CD14-positive monocyte (primary cell): Measurements from ENCODE around the gene TRMU. TPM values are rescaled to one million over a fixed set of nuclear protein-coding genes. Genes with fewer than 3 reads are reported as not detected.

Experiments
- DNase-seq, 3 donors: peaks; one replicate each; pipeline ENCODE4 v3.0.0-alpha.2; 2011 to 2022
- H2AFZ ChIP-seq: 2 replicates; pipeline ENCODE4 v1.6.0; 2012; ENCODE audit warnings: mild to moderate bottlenecking, low read depth, low read length, inconsistent platforms; ENCODE audit not compliant: insufficient read depth, poor library complexity, severe bottlenecking
- H3K27ac ChIP-seq, 2 donors: 1 replicate in 1 of 2; 2 replicates in 1 of 2; pipeline ENCODE4 v1.5.1; 2012 to 2013; ENCODE audit warnings: low read length in 2 of 2, control low read depth in 1 of 2, inconsistent platforms in 1 of 2, low read depth in 1 of 2, mild to moderate bottlenecking in 1 of 2
- H3K27me3 ChIP-seq, 2 donors: one replicate each; pipeline versions ENCODE4 v1.6.0 to v1.6.1; 2011 to 2013; ENCODE audit warnings: low read length in 2 of 2; ENCODE audit not compliant: control insufficient read depth in 2 of 2, insufficient read depth in 2 of 2
- H3K36me3 ChIP-seq, 2 donors: replicated peaks in 1 of 2; 1 replicate in 1 of 2; 2 replicates in 1 of 2; pipeline versions ENCODE4 v1.5.1 to v1.6.1; 2012 to 2013; ENCODE audit warnings: low read length in 2 of 2, control low read depth in 1 of 2, inconsistent platforms in 1 of 2, mild to moderate bottlenecking in 1 of 2; ENCODE audit not compliant: insufficient read depth in 2 of 2, control insufficient read depth in 1 of 2
- H3K4me1 ChIP-seq, 2 donors: 1 replicate in 1 of 2; 2 replicates in 1 of 2; pipeline versions ENCODE4 v1.5.1 to v1.6.1; 2012 to 2013; ENCODE audit warnings: low read length in 2 of 2, control low read depth in 1 of 2, inconsistent platforms in 1 of 2, mild to moderate bottlenecking in 1 of 2, moderate library complexity in 1 of 2; ENCODE audit not compliant: insufficient read depth in 2 of 2, control insufficient read depth in 1 of 2
- H3K4me2 ChIP-seq: replicated peaks from 2 replicates; pipeline ENCODE3; 2012; ENCODE audit warnings: low read length, moderate library complexity, mild to moderate bottlenecking; ENCODE audit not compliant: poor library complexity, severe bottlenecking; ENCODE audit errors: extremely low read depth
- H3K4me3 ChIP-seq, 3 experiments: fragments of 200-600 bp in 1 of 3; sonication (generic) in 1 of 3; replicated peaks in 1 of 3; 1 replicate in 2 of 3; 2 replicates in 1 of 3; pipeline ENCODE4 v1.5.1; 2011 to 2013; ENCODE audit warnings: low read length in 3 of 3, mild to moderate bottlenecking in 3 of 3, control low read depth in 2 of 3, low read depth in 2 of 3, inconsistent platforms in 1 of 3, moderate library complexity in 1 of 3
- H3K79me2 ChIP-seq: 2 replicates; pipeline ENCODE4 v1.6.0; 2012; ENCODE audit warnings: mild to moderate bottlenecking, control low read depth, inconsistent platforms, low read length, moderate library complexity; ENCODE audit not compliant: insufficient read depth
- H3K9ac ChIP-seq: 2 replicates; pipeline ENCODE4 v1.6.0; 2017; ENCODE audit warnings: low read length, mild to moderate bottlenecking; ENCODE audit not compliant: insufficient read depth, poor library complexity, severe bottlenecking
- H3K9me3 ChIP-seq, 2 donors: replicated peaks in 1 of 2; 1 replicate in 1 of 2; 2 replicates in 1 of 2; pipeline versions ENCODE4 v1.5.1 to v1.6.1; 2012 to 2013; ENCODE audit warnings: low read length in 2 of 2, control low read depth in 1 of 2; ENCODE audit not compliant: control insufficient read depth in 1 of 2, insufficient read depth in 1 of 2
- H4K20me1 ChIP-seq: 2 replicates; pipeline ENCODE4 v1.6.0; 2012; ENCODE audit warnings: mild to moderate bottlenecking, low read length, control low read depth, moderate library complexity; ENCODE audit not compliant: insufficient read depth
- H3K27ac Mint-ChIP-seq, 7 donors: one replicate each; pipeline ENCODE4 v1.8.0; 2020; ENCODE audit warnings: mild to moderate bottlenecking in 7 of 7, mixed read lengths in 7 of 7, moderate library complexity in 6 of 7, inconsistent platforms in 2 of 7
- H3K27me3 Mint-ChIP-seq, 3 donors: one replicate each; pipeline ENCODE4 v1.8.0; 2021 to 2022; ENCODE audit warnings: low read depth in 3 of 3, mild to moderate bottlenecking in 3 of 3, mixed read lengths in 3 of 3, moderate library complexity in 3 of 3, inconsistent platforms in 1 of 3
- H3K36me3 Mint-ChIP-seq, 2 donors: one replicate each; pipeline ENCODE4 v1.8.0; 2020; ENCODE audit warnings: mixed read lengths in 2 of 2, inconsistent platforms in 1 of 2, mild to moderate bottlenecking in 1 of 2
- H3K4me1 Mint-ChIP-seq: one replicate; pipeline ENCODE4 v1.8.0; 2020; ENCODE audit warnings: mild to moderate bottlenecking, mixed read lengths
- H3K4me3 Mint-ChIP-seq, 2 donors: one replicate each; pipeline ENCODE4 v1.8.0; 2020; ENCODE audit warnings: mild to moderate bottlenecking in 2 of 2, mixed read lengths in 2 of 2, moderate library complexity in 1 of 2
- H3K9me3 Mint-ChIP-seq, 7 donors: one replicate each; pipeline ENCODE4 v1.8.0; 2020 to 2022; ENCODE audit warnings: mixed read lengths in 7 of 7, mild to moderate bottlenecking in 6 of 7, moderate library complexity in 6 of 7, inconsistent platforms in 2 of 7
- WGBS: methylation state at CpG from one replicate; pipeline ENCODE4 v1.1.5; 2013; ENCODE audit warnings: missing lambda C conversion rate; ENCODE audit not compliant: insufficient coverage; 5-methylcytosine and 5-hydroxymethylcytosine counted together
- intact Hi-C, 2 donors: fragments of 100-400 bp; cut with micrococcal nuclease; formaldehyde crosslinking; loops; one replicate each; pipeline versions ENCODE4 v1.15.0 to v1.15.1; 2023
- polyA plus RNA-seq, 3 donors: library from polyadenylated mRNA; depleted of rRNA in 1 of 3; unstranded in 2 of 3; stranded (reverse) in 1 of 3; fragments of 300-500 nt in 2 of 3; fragments of >200 nt in 1 of 3; fragmentation: Illumina TruSeq in 2 of 3; gene quantifications; 1 replicate in 2 of 3; 2 replicates in 1 of 3; pipeline ENCODE4 v1.2.3, GENCODE V29; 2012 to 2021
- TF ChIP-seq, protein P1 (sequence below): fragments of 200-600 bp; IDR thresholded peaks from one replicate; pipeline ENCODE4 v1.8.0; 2022; ENCODE audit warnings: antibody characterized with exemption, mild to moderate bottlenecking

Gene TRMU
- polyA plus RNA-seq, 3 donors, result 4.7 to 32.9 (median 5.6) TPM

- Histone ChIP-seq H3K9ac (no peak overlapping the region), H3K27ac (no peak overlapping the region), H3K36me3 (peaks cover 67 to 93% of the 10 kb centered on the region in 2 donors), H3K4me1 (no peaks in the 10 kb centered on the region), H4K20me1 (no peaks in the 10 kb centered on the region), H3K4me2 (no peak overlapping the region), H3K27me3 (no peaks in the 10 kb centered on the region), H2AFZ (no peak overlapping the region), H3K4me3 (no peak overlapping the region), H3K9me3 (no peaks in the 10 kb centered on the region), H3K79me2 (peaks cover 36% of the 10 kb centered on the region)
- Mint-ChIP-seq H3K27ac (peak overlapping the region in 1 of 7 donors; percentile 27), H3K9me3 (no peaks in the 10 kb centered on the region), H3K27me3 (peaks cover 0 to 2% (median 0%) of the 10 kb centered on the region in 3 donors), H3K4me3 (no peak overlapping the region), H3K4me1 (no peaks in the 10 kb centered on the region), H3K36me3 (peaks cover 83 to 99% of the 10 kb centered on the region in 2 donors)
- 98% methylated on average over 14 of the region's 15 CpGs for WGBS
- DNase-seq, result no peak
- intact Hi-C loops, result no loop called here
- TF ChIP-seq, protein P1, sequence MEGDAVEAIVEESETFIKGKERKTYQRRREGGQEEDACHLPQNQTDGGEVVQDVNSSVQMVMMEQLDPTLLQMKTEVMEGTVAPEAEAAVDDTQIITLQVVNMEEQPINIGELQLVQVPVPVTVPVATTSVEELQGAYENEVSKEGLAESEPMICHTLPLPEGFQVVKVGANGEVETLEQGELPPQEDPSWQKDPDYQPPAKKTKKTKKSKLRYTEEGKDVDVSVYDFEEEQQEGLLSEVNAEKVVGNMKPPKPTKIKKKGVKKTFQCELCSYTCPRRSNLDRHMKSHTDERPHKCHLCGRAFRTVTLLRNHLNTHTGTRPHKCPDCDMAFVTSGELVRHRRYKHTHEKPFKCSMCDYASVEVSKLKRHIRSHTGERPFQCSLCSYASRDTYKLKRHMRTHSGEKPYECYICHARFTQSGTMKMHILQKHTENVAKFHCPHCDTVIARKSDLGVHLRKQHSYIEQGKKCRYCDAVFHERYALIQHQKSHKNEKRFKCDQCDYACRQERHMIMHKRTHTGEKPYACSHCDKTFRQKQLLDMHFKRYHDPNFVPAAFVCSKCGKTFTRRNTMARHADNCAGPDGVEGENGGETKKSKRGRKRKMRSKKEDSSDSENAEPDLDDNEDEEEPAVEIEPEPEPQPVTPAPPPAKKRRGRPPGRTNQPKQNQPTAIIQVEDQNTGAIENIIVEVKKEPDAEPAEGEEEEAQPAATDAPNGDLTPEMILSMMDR, result no peak
Measured at GRCh38 chr22:46322711-46323110, 12.8 kb upstream of the TRMU start.

GRCh38 chr22:46323162-46323561 lies 12.4 kb upstream of the TRMU start:
- Histone ChIP-seq H3K27ac (no peak overlapping the region), H3K4me3 (no peak overlapping the region), H3K9me3 (no peaks in the 10 kb centered on the region), H3K27me3 (no peaks in the 10 kb centered on the region), H3K79me2 (peaks cover 31% of the 10 kb centered on the region), H3K36me3 (peaks cover 66 to 93% of the 10 kb centered on the region in 2 donors), H4K20me1 (no peaks in the 10 kb centered on the region), H3K4me2 (no peak overlapping the region), H2AFZ (no peak overlapping the region), H3K9ac (no peak overlapping the region), H3K4me1 (no peaks in the 10 kb centered on the region)
- Mint-ChIP-seq H3K27me3 (peaks cover 0 to 2% (median 0%) of the 10 kb centered on the region in 3 donors), H3K9me3 (no peaks in the 10 kb centered on the region), H3K27ac (no peak overlapping the region), H3K4me3 (no peak overlapping the region), H3K36me3 (peaks cover 83 to 99% of the 10 kb centered on the region in 2 donors), H3K4me1 (no peaks in the 10 kb centered on the region)
- 95% methylated on average over 19 of the region's 19 CpGs for WGBS
- intact Hi-C loops, result no loop called here
- no peak for DNase-seq
- TF ChIP-seq, protein P1, result no peak
